Esophagus muscularis mucosa (tissue), 4 donors: ENCODE results near the gene SERINC2. TPM values are rescaled to one million over a fixed set of nuclear protein-coding genes. Genes with fewer than 3 reads are reported as not detected.
"Not testable (repeated sequence)": the region's sequence is repeated elsewhere in the genome, so short reads cannot be mapped to it uniquely, and the experiment has no call there.

Experiments used
- DNase-seq: peaks from one replicate; pipeline ENCODE4 v3.0.0-alpha.2; 2017; ENCODE audit errors: extremely low spot score
- H3K27ac ChIP-seq, 4 donors: fragments of 200-600 bp; sonication (generic); replicated peaks in 1 of 4; 1 replicate in 3 of 4; 2 replicates in 1 of 4; pipeline ENCODE4 v1.5.1; 2016 to 2019; ENCODE audit warnings: mild to moderate bottlenecking in 1 of 4
- H3K27me3 ChIP-seq, 4 donors: fragments of 200-600 bp; sonication (generic); one replicate each; pipeline versions ENCODE4 v1.5.1 to v1.6.0; 2016 to 2019
- H3K36me3 ChIP-seq, 4 donors: fragments of 200-600 bp; sonication (generic); one replicate each; pipeline ENCODE4 v1.5.1; 2016 to 2019
- H3K4me1 ChIP-seq, 4 donors: fragments of 200-600 bp; sonication (generic); one replicate each; pipeline ENCODE4 v1.5.1; 2016 to 2019
- H3K4me3 ChIP-seq, 4 donors: fragments of 200-600 bp; sonication (generic); 1 replicate in 2 of 4; 2 replicates in 2 of 4; pipeline ENCODE4 v1.5.1; 2016 to 2019; ENCODE audit warnings: mild to moderate bottlenecking in 4 of 4, moderate library complexity in 1 of 4
- H3K9me3 ChIP-seq, 4 donors: fragments of 200-600 bp; sonication (generic); 1 replicate in 3 of 4; 2 replicates in 1 of 4; pipeline ENCODE4 v1.5.1; 2016 to 2019
- EP300 ChIP-seq: sonication (generic); formaldehyde crosslinking; IDR thresholded peaks from one replicate; pipeline ENCODE4 v1.6.1; 2017; ENCODE audit warnings: antibody characterized with exemption
- POLR2A ChIP-seq: fragments of 450-650 bp; IDR thresholded peaks from one replicate; pipeline ENCODE4 v1.6.1; 2017; ENCODE audit warnings: antibody characterized with exemption, moderate library complexity, mild to moderate bottlenecking, low read depth
- POLR2AphosphoS5 ChIP-seq, 2 donors: sonication (generic); formaldehyde crosslinking; IDR thresholded peaks; one replicate each; pipeline ENCODE4 v1.6.1; 2017; ENCODE audit warnings: antibody characterized with exemption in 2 of 2
- WGBS: methylation state at CpG from one replicate; pipeline ENCODE4 v1.1.5; 2018; 5-methylcytosine and 5-hydroxymethylcytosine counted together
- intact Hi-C: fragments of 100-400 bp; cut with DNase I; formaldehyde crosslinking; loops from one replicate; pipeline ENCODE4 v1.15.1; 2023
- total RNA-seq, 4 donors: library from RNA; depleted of rRNA; stranded (reverse); fragments of >200 nt; gene quantifications; one replicate each; pipeline versions ENCODE4 v1.1.0 to v1.2.1, GENCODE V29; 2016
- TF ChIP-seq, protein P1 (sequence below), 3 experiments: fragments of 200-600 bp in 2 of 3; fragments of 450-650 bp in 1 of 3; sonication (generic) in 2 of 3; IDR thresholded peaks; one replicate each; pipeline ENCODE4 v1.5.1; 2017 to 2019; ENCODE audit warnings: antibody characterized with exemption in 3 of 3, mild to moderate bottlenecking in 2 of 3, moderate library complexity in 1 of 3

Gene SERINC2
- total RNA-seq, 4 donors from 2014 or later, result 1.7 to 4.0 (median 2.8) TPM

DNA sequence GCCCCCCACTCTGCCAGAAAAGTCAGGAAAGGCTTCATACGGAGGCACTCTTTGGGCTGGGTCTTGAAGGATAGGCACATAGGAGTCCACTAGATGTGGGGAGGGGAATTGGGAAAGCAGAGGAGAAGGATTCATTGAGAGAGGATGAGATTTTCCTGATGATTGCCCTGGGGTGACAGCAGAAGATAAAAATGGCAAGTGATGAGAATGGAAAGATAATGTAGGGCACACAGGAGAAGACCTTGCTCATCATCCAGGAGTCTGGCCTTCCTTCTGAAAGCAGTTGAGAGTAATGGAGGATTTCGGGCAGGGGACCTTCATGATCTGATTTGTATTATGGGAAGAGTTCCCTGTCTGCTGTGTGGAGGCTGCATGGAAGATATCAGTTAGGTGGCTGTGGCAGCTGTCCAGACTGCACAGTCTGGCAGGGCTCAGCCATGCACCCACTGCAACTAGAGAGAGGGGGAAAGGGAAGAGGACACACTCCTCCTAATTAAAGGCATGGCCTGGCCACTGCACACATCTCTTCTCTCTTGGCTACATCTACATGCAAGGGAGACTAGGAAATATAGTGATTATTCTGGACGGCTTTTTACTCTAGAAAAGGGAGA is 30.5 kb upstream of the SERINC2 start:
- TF ChIP-seq EP300, result no peak
- TF ChIP-seq POLR2A, result no peak
- TF ChIP-seq, protein P1, sequence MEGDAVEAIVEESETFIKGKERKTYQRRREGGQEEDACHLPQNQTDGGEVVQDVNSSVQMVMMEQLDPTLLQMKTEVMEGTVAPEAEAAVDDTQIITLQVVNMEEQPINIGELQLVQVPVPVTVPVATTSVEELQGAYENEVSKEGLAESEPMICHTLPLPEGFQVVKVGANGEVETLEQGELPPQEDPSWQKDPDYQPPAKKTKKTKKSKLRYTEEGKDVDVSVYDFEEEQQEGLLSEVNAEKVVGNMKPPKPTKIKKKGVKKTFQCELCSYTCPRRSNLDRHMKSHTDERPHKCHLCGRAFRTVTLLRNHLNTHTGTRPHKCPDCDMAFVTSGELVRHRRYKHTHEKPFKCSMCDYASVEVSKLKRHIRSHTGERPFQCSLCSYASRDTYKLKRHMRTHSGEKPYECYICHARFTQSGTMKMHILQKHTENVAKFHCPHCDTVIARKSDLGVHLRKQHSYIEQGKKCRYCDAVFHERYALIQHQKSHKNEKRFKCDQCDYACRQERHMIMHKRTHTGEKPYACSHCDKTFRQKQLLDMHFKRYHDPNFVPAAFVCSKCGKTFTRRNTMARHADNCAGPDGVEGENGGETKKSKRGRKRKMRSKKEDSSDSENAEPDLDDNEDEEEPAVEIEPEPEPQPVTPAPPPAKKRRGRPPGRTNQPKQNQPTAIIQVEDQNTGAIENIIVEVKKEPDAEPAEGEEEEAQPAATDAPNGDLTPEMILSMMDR (IDR thresholded peaks at IDR 0.05), result no peak
- TF ChIP-seq POLR2AphosphoS5 (IDR thresholded peaks at IDR 0.05), result no peak
- Histone ChIP-seq H3K27me3 (peaks cover 0 to 8% (median 0%) of the 10 kb centered on the region in 4 donors), H3K27ac (no peak overlapping the region), H3K4me3 (no peak overlapping the region), H3K36me3 (no peaks in the 10 kb centered on the region), H3K9me3 (no peaks in the 10 kb centered on the region), H3K4me1 (peaks cover 0 to 11% (median 10%) of the 10 kb centered on the region in 4 donors)
- no peak for DNase-seq
- WGBS, result 79% methylated on average over 3 of the region's 3 CpGs
- intact Hi-C loops, result no loop called here

- Histone ChIP-seq H3K4me1 (peaks cover 0 to 11% (median 10%) of the 10 kb centered on the region in 4 donors), H3K4me3 (no peak overlapping the region), H3K27ac (no peak overlapping the region), H3K27me3 (peaks cover 0 to 8% (median 0%) of the 10 kb centered on the region in 4 donors), H3K36me3 (no peaks in the 10 kb centered on the region), H3K9me3 (no peaks in the 10 kb centered on the region)
- TF ChIP-seq EP300 (no peak), POLR2AphosphoS5 (IDR thresholded peaks at IDR 0.05) (no peak), POLR2A (no peak)
- TF ChIP-seq, protein P1 (IDR thresholded peaks at IDR 0.05), result no peak
- WGBS, result 46% methylated on average over 1 of the region's 1 CpG
- intact Hi-C loops, result no loop called here
- DNase-seq, result no peak
Observed at GRCh38 chr1:31383967-31384366, 29.0 kb upstream of the SERINC2 start.

DNA sequence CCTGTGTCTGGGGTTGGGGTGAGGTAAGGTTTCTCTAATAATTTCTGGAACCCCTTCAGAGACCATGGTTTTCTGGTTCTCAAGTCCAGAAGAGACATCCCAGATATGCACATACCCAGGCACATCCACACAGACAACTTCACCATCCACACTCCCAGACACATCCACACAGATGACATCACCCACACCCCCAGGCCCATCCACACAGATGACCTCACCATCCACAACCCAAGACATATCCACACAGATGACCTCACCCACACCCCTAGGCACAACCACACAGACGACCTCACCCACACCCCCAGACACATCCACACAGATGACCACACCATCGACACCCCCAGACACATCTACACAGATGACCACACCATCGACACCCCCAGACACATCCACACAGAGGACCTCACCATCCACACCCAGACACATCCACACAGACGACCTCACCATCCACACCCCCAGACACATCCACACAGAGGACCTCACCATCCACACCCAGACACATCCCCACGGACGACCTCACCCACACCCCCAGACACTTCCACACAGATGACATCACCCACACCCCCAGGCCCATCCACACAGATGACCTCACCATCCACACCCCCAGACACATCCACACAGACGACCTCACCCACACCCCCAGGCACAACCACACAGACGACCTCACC is 26.3 kb upstream of the SERINC2 start:
- intact Hi-C loops, H3K4me3 ChIP-seq, H3K9me3 ChIP-seq, H3K27me3 ChIP-seq, H3K36me3 ChIP-seq, H3K27ac ChIP-seq, DNase-seq, H3K4me1 ChIP-seq: not testable (repeated sequence)
- 73% methylated on average over 8 of the region's 8 CpGs for WGBS

DNA sequence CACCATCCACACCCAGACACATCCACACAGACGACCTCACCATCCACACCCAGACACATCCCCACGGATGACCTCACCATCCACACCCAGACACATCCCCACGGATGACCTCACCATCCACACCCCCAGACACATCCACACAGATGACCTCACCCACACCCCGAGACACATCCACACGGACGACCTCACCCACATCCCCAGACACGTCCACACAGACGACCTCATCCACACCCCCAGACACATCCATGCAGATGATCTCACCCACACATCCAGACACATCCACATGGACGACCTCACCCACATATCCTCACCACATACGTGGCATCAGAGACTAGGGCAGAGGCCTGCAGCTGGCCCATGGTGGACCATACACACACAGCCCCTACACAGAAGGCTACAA is 25.4 kb upstream of the SERINC2 start:
- Histone ChIP-seq H3K36me3 (no peaks in the 10 kb centered on the region), H3K27me3 (peaks cover 0 to 8% (median 0%) of the 10 kb centered on the region in 4 donors), H3K4me1 (no peaks in the 10 kb centered on the region), H3K9me3 (no peaks in the 10 kb centered on the region), H3K4me3 (no peak overlapping the region), H3K27ac (no peak overlapping the region)
- WGBS, result 71% methylated on average over 10 of the region's 10 CpGs
- DNase-seq, result no peak
- intact Hi-C loops, result no loop called here
- TF ChIP-seq POLR2AphosphoS5 (IDR thresholded peaks at IDR 0.05) (no peak), POLR2A (no peak), EP300 (no peak)
- TF ChIP-seq, protein P1 (IDR thresholded peaks at IDR 0.05), result no peak

DNA sequence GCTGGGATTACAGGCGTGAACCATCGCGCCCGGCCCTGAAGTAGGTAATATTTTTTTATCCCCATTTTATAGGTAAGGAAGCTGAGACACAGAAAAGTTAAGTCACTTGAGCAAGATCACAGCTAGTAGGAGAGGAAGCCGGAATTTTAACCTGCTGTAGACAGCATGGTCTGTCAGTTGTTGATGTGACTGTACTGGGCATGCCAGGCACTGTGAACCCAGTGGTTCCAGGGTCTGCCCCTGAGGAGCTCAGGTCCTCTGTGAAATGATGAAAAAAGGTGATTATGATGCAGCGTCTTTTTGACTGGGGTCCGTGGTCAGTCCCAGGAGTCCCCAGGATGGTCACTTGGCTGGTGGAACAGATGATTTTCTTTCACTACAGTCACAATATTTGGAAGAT is 23.4 kb upstream of the SERINC2 start:
- WGBS, result 91% methylated on average over 7 of the region's 7 CpGs
- no peaks in the 10 kb centered on the region for H3K9me3 ChIP-seq
- no peak overlapping the region for H3K27ac ChIP-seq
- intact Hi-C loops, result no loop called here
- peaks cover 4 to 6% (median 5%) of the 10 kb centered on the region in 4 donors for H3K4me1 ChIP-seq
- TF ChIP-seq POLR2AphosphoS5 (IDR thresholded peaks at IDR 0.05), result no peak
- TF ChIP-seq POLR2A, result no peak
- TF ChIP-seq, protein P1 (IDR thresholded peaks at IDR 0.05), result no peak
- TF ChIP-seq EP300, result no peak
- no peak overlapping the region for H3K4me3 ChIP-seq
- DNase-seq, result no peak
- no peaks in the 10 kb centered on the region for H3K36me3 ChIP-seq
- H3K27me3 ChIP-seq, result peaks cover 0 to 8% (median 0%) of the 10 kb centered on the region in 4 donors
